B cell (primary cell): ENCODE measurements around the gene ASMTL. TPM values are rescaled to one million over a fixed set of nuclear protein-coding genes. Genes with fewer than 3 reads are reported as not detected.

Experiments used
- ATAC-seq: fragments of 200-7000 bp; cut with Tn5 transposase; one replicate; pipeline ENCODE4 v1.10.0; 2021; ENCODE audit warnings: low read depth, mild to moderate bottlenecking, moderate number of reproducible peaks, moderate library complexity
- CTCF ChIA-PET: fragments of 350-600 bp; sonication (Branson Sonifier 250); formaldehyde crosslinking; loops from one replicate; lab custom pipeline; 2021; ENCODE audit warnings: antibody characterized with exemption, inconsistent platforms; lab: Charles Lee
- POLR2A ChIA-PET: fragments of 350-600 bp; sonication (Branson Sonifier 250); formaldehyde crosslinking; loops from one replicate; lab custom pipeline; 2021; ENCODE audit warnings: antibody characterized with exemption; lab: Charles Lee
- DNase-seq: peaks from one replicate; pipeline ENCODE4 v3.0.0; 2013
- H2AFZ ChIP-seq: 2 replicates; pipeline ENCODE4 v1.6.1; 2012; ENCODE audit warnings: mild to moderate bottlenecking, low read depth, low read length; ENCODE audit not compliant: insufficient read depth, poor library complexity, severe bottlenecking
- H3K27ac ChIP-seq, 2 donors: 1 replicate in 1 of 2; 2 replicates in 1 of 2; pipeline ENCODE4 v1.5.1; 2012 to 2013; ENCODE audit warnings: low read length in 2 of 2, mild to moderate bottlenecking in 2 of 2, moderate library complexity in 1 of 2
- H3K27me3 ChIP-seq, 4 experiments: fragments of 200-600 bp in 1 of 4; sonication (generic) in 1 of 4; replicated peaks in 1 of 4; 1 replicate in 2 of 4; 2 replicates in 2 of 4; pipeline versions ENCODE4 v1.6.1 to v1.7.0; 2013 to 2016; ENCODE audit warnings: low read length in 3 of 4, mild to moderate bottlenecking in 2 of 4, mixed read lengths in 1 of 4, moderate library complexity in 1 of 4; ENCODE audit not compliant: insufficient read depth in 4 of 4, control insufficient read depth in 3 of 4; ENCODE audit errors: control extremely low read depth in 1 of 4
- H3K36me3 ChIP-seq, 2 experiments: replicated peaks in 1 of 2; 1 replicate in 1 of 2; 2 replicates in 1 of 2; pipeline versions ENCODE4 v1.6.1 to v1.7.1; 2013; ENCODE audit warnings: low read length in 1 of 2; ENCODE audit not compliant: insufficient read depth in 2 of 2, control insufficient read depth in 1 of 2; ENCODE audit errors: control extremely low read depth in 1 of 2, extremely low read depth in 1 of 2
- H3K4me1 ChIP-seq, 2 donors: fragments of 200-600 bp in 1 of 2; sonication (generic) in 1 of 2; 1 replicate in 1 of 2; 2 replicates in 1 of 2; pipeline versions ENCODE4 v1.5.1 to v1.6.1; 2013 to 2017; ENCODE audit warnings: low read length in 2 of 2; ENCODE audit not compliant: control insufficient read depth in 2 of 2, insufficient read depth in 2 of 2
- H3K4me2 ChIP-seq: replicated peaks from 2 replicates; pipeline ENCODE3; 2012; ENCODE audit warnings: mild to moderate bottlenecking, low read depth, low read length; ENCODE audit not compliant: poor library complexity, severe bottlenecking
- H3K4me3 ChIP-seq, 5 experiments: fragments of 200-600 bp in 1 of 5; sonication (generic) in 1 of 5; 1 replicate in 3 of 5; 2 replicates in 2 of 5; pipeline versions ENCODE4 v1.5.1 to v1.7.0; 2011 to 2016; ENCODE audit warnings: low read length in 4 of 5, mild to moderate bottlenecking in 4 of 5, low read depth in 2 of 5, control low read depth in 1 of 5, moderate library complexity in 1 of 5; ENCODE audit not compliant: insufficient read depth in 1 of 5; ENCODE audit errors: control extremely low read depth in 1 of 5, extremely low read depth in 1 of 5
- H3K79me2 ChIP-seq: fragments of 200-600 bp; sonication (generic); one replicate; pipeline ENCODE4 v1.6.0; 2016; ENCODE audit warnings: low read length; ENCODE audit not compliant: control insufficient read depth, insufficient read depth
- H3K9ac ChIP-seq: fragments of 200-600 bp; sonication (generic); 2 replicates; pipeline ENCODE4 v1.6.1; 2017; ENCODE audit warnings: mild to moderate bottlenecking, low read length, moderate library complexity
- H3K9me3 ChIP-seq, 3 donors: one replicate each; pipeline versions ENCODE4 v1.6.1 to v1.7.1; 2013; ENCODE audit warnings: low read length in 2 of 3; ENCODE audit not compliant: control insufficient read depth in 2 of 3, insufficient read depth in 1 of 3; ENCODE audit errors: control extremely low read depth in 1 of 3
- H4K20me1 ChIP-seq: 2 replicates; pipeline ENCODE4 v1.6.0; 2012; ENCODE audit warnings: mild to moderate bottlenecking, low read length; ENCODE audit not compliant: insufficient read depth, control insufficient read depth, poor library complexity, severe bottlenecking
- H3K27ac Mint-ChIP-seq: one replicate; pipeline ENCODE4 v1.8.0; 2021; ENCODE audit warnings: mixed read lengths
- H3K27me3 Mint-ChIP-seq: one replicate; pipeline ENCODE4 v1.8.0; 2021; ENCODE audit warnings: mixed read lengths
- H3K4me1 Mint-ChIP-seq: one replicate; pipeline ENCODE4 v1.8.0; 2021; ENCODE audit warnings: mixed read lengths
- H3K4me3 Mint-ChIP-seq: one replicate; pipeline ENCODE4 v1.8.0; 2021; ENCODE audit warnings: mixed read lengths
- H3K9me3 Mint-ChIP-seq: one replicate; pipeline ENCODE4 v1.8.0; 2022; ENCODE audit warnings: mixed read lengths; ENCODE audit not compliant: insufficient read depth
- CTCF ChIP-seq: fragments of 200-600 bp; IDR thresholded peaks from one replicate; pipeline ENCODE4 v1.8.0; 2022; ENCODE audit warnings: antibody characterized with exemption, mild to moderate bottlenecking
- EZH2 ChIP-seq: IDR thresholded peaks from 2 replicates; pipeline ENCODE4 v1.6.1; 2012; ENCODE audit warnings: borderline replicate concordance, low read depth, mild to moderate bottlenecking, moderate library complexity, low read length; ENCODE audit not compliant: insufficient read depth, poor library complexity, severe bottlenecking
- WGBS: methylation state at CpG from one replicate; pipeline ENCODE4 v1.1.5; 2013; ENCODE audit warnings: missing lambda C conversion rate; ENCODE audit not compliant: insufficient coverage; 5-methylcytosine and 5-hydroxymethylcytosine counted together
- intact Hi-C: fragments of 100-400 bp; cut with micrococcal nuclease; formaldehyde crosslinking; loops from one replicate; pipeline ENCODE4 v1.10.0; 2022
- polyA plus RNA-seq: library from polyadenylated mRNA; depleted of rRNA; stranded (reverse); fragments of >200 nt; gene quantifications from 2 replicates; pipeline ENCODE4 v1.2.3, GENCODE V29; 2012
- total RNA-seq, 2 donors: library from RNA; stranded (reverse); fragments of 120-200 nt in 1 of 2; gene quantifications; 1 replicate in 1 of 2; 2 replicates in 1 of 2; pipeline versions ENCODE4 v1.2.3 to v1.2.4, GENCODE V29; 2013 to 2022

Gene ASMTL
- total and polyA plus RNA-seq, 2 donors (not counting 1 experiment from before 2014, with no cell fraction given): 33.3 to 52.9 TPM

- Mint-ChIP-seq H3K27me3 (no peaks in the 10 kb centered on the region), H3K27ac (no peak overlapping the region), H3K9me3 (no peaks in the 10 kb centered on the region), H3K4me1 (peaks cover 28% of the 10 kb centered on the region), H3K4me3 (peak overlapping the region; percentile 64)
- H3K27me3 ChIP-seq: no peaks in the 10 kb centered on the region
- peaks cover 82% of the 10 kb centered on the region for H4K20me1 ChIP-seq
- intact Hi-C loops: loop anchor here (10.0 kb wide), 1 partner anchor 1135 kb away; no protein-coding TSS in a partner anchor
- H3K4me2 ChIP-seq: no peak overlapping the region
- H3K79me2 ChIP-seq: peaks cover 71% of the 10 kb centered on the region
- TF ChIP-seq EZH2: no peak
- no peak overlapping the region for H3K27ac ChIP-seq
- no peak overlapping the region for H3K4me3 ChIP-seq
- CTCF ChIA-PET: no interaction called here
- peaks cover 17 to 22% of the 10 kb centered on the region in 2 donors for H3K4me1 ChIP-seq
- H3K9me3 ChIP-seq: peaks cover 0 to 16% (median 0%) of the 10 kb centered on the region in 3 donors
- H3K9ac ChIP-seq: no peak overlapping the region
- DNase-seq: no peak
- POLR2A ChIA-PET: no interaction called here
- ATAC-seq: no peak
- H3K36me3 ChIP-seq: peaks cover 2 to 59% of the 10 kb centered on the region in 2 experiments
- 98% methylated on average over 5 of the region's 10 CpGs for WGBS
- no peak overlapping the region for H2AFZ ChIP-seq
These were observed 62.8 kb downstream of the ASMTL start for GRCh38 chrX:1389993-1390285.

- Histone ChIP-seq H3K4me2 (no peak overlapping the region), H3K36me3 (peaks cover 2 to 63% of the 10 kb centered on the region in 2 experiments), H4K20me1 (peaks cover 77% of the 10 kb centered on the region), H3K4me3 (no peak overlapping the region), H3K79me2 (peaks cover 66% of the 10 kb centered on the region), H3K27ac (no peak overlapping the region), H3K4me1 (peaks cover 17 to 22% of the 10 kb centered on the region in 2 donors), H2AFZ (no peak overlapping the region), H3K27me3 (no peaks in the 10 kb centered on the region), H3K9ac (no peak overlapping the region), H3K9me3 (peaks cover 0 to 20% (median 0%) of the 10 kb centered on the region in 3 donors)
- WGBS: 94% methylated on average over 46 of the region's 51 CpGs
- no peak for TF ChIP-seq EZH2
- TF ChIP-seq CTCF: no peak
- Mint-ChIP-seq H3K4me1 (peaks cover 27% of the 10 kb centered on the region), H3K4me3 (no peak overlapping the region), H3K27ac (peak overlapping the region; percentile 41), H3K9me3 (no peaks in the 10 kb centered on the region), H3K27me3 (no peaks in the 10 kb centered on the region)
- POLR2A ChIA-PET: no interaction called here
- CTCF ChIA-PET: no interaction called here
- intact Hi-C loops: no loop called here
- ATAC-seq: no peak
- DNase-seq: no peak
These were observed 63.3 kb downstream of the ASMTL start for GRCh38 chrX:1389181-1389992.
